ENCODE data around the gene MROH2A.

Gene MROH2A

GRCh38 chr2:233800208-233800607, 22.1 kb downstream of the MROH2A start:
- DNase-seq: no peak

GRCh38 chr2:233801357-233802131, 23.4 kb downstream of the MROH2A start:
- DNase-seq: no peak

GRCh38 chr2:233802132-233802815, 24.1 kb downstream of the MROH2A start:
- no peak for DNase-seq

GRCh38 chr2:233803292-233803911, 25.3 kb downstream of the MROH2A start:
- no peak for DNase-seq

GRCh38 chr2:233803994-233804393, 25.9 kb downstream of the MROH2A start:
- no peak for DNase-seq

GRCh38 chr2:233807215-233807865, 29.2 kb downstream of the MROH2A start:
- no peak for DNase-seq

- DNase-seq: no peak
These were observed 30.1 kb downstream of the MROH2A start for GRCh38 chr2:233807966-233808935.

GRCh38 chr2:233810385-233810784, 32.3 kb downstream of the MROH2A start:
- DNase-seq: no peak

GRCh38 chr2:233811087-233811486, 33.0 kb downstream of the MROH2A start:
- no peak for DNase-seq

- no peak for DNase-seq
These were observed 33.6 kb downstream of the MROH2A start for GRCh38 chr2:233811732-233812131.

GRCh38 chr2:233813236-233814055, 35.3 kb downstream of the MROH2A start:
- no peak for DNase-seq

GRCh38 chr2:233814056-233814835, 36.1 kb downstream of the MROH2A start:
- DNase-seq: no peak

- no peak for DNase-seq
These were observed 37.7 kb downstream of the MROH2A start for GRCh38 chr2:233815861-233816260.

GRCh38 chr2:233816334-233816733, 38.2 kb downstream of the MROH2A start:
- DNase-seq: no peak

- no peak for DNase-seq
These were observed 38.6 kb downstream of the MROH2A start for GRCh38 chr2:233816771-233817170.

GRCh38 chr2:233817361-233817911, 39.3 kb downstream of the MROH2A start:
- no peak for DNase-seq

GRCh38 chr2:233817995-233818638, 40.0 kb downstream of the MROH2A start:
- no peak for DNase-seq

GRCh38 chr2:233818639-233819621, 40.8 kb downstream of the MROH2A start:
- no peak for DNase-seq
